GM19324 (cell line): ENCODE measurements around the gene EGFLAM.

Experiments used
- ATAC-seq: cut with Tn5 transposase; IDR thresholded peaks from one replicate; pipeline ENCODE4 v1.9.1; 2021; ENCODE audit warnings: mild to moderate bottlenecking, moderate library complexity; ENCODE audit not compliant: unreplicated experiment, low FRiP score

Gene EGFLAM

DNA sequence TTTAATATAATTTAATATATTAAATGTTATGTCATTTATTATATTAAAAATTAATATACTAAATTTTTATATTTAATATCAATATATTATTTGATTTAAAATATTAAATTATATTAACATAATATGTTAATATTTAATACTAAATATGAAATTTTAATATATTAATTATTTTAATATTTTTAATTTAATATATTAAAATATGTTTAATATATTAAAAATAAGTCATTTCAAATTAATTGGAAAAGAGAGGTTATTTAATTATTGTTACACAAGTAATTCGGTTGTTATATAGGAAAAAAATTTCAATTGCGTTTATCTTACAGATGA lies 183.9 kb downstream of the EGFLAM start:
- no peak for ATAC-seq

DNA sequence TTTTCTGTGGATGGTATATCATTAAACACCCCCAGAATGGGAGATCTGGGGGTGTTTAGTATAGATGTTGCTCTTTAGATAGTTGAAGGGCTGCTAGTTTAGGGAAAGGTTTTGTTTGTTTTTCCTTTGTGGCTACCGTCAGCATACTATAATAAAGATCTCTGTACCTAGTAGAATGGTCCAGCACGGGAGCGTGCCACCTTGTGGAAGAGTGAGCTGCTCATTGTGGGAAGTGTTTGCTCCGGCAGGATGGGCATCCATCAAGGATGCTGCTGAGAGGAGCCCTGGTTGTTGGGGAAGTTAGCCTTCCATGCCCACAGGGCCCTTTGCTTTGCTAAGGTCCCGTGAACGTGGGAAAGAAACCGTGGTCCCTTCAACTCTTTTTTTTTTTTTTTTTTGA lies 185.0 kb downstream of the EGFLAM start:
- ATAC-seq = no peak

DNA sequence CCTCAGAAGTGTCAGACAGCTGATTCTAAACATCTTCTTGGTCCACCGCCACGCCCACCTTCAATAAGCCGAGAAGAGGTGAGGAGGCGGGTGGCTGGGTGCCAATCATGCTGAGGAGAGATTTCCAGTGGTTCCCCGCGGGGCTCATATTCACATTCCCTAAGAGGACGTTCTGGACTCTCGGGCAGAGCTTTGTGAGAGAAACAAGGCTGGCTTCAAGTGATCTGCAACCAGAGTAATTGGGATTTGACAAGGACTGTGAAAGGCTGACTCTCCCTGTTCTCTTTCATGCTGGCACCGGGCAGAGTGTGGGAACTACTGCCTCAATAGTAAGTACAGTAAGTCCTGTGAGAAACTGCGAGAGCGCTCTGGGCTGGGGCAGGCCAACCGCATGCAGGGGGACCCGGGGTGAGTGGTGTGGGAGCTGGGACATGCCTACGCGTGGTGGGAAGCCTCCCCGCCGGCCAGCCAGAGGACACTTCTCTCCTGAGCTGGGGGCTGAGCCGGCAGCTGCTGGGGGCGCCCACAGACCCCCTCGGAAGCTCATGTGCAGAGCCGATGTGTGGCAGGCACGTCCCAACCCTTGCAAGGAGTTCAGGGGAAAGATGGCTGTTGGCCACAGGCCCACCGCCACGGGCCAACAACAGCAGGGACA lies 187.1 kb downstream of the EGFLAM start:
- no peak for ATAC-seq

DNA sequence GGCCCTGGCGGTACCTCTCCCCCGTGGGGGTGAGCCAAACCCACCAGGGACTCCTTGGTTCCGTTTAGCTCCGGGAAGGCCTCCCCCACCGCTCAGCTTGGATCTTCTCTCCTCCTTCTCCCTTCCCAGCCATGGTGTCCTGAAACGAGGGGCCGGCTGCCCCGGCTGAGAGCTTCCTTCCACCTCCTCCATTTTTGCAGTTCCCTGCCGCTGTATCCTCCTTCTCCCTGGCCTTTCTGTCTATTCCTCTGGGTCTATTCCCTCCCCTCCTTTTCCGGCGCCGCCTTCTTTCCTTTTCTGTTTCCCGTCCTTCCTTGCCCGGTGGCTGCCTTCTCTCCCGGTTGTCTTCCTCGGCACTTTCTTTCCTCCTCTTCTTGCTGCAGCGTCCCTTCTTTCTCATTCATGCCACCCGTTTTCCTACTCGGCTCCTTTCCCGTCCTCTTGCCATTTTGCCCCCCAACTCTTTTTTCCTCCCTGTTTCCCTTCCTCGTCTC lies 187.7 kb downstream of the EGFLAM start:
- no peak for ATAC-seq

DNA sequence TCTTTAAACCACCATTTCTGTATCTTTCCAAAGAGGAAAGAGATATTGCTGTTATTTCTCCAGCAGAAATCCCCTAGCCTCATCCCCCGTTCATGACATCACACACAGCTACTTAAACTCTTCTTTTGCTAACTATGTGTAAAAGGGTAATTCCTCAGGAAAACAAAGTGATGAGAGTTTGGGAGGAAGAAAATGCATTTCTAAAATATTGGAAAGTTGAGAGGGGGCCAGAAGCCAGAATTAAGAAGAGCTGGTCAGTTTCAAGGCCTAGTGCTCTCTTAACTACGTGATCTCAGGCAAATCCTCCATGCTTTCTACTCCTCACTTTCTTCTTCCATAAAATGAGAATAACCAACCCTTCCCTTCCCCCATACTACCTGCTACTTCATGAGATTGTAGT lies 188.7 kb downstream of the EGFLAM start:
- ATAC-seq = no peak

DNA sequence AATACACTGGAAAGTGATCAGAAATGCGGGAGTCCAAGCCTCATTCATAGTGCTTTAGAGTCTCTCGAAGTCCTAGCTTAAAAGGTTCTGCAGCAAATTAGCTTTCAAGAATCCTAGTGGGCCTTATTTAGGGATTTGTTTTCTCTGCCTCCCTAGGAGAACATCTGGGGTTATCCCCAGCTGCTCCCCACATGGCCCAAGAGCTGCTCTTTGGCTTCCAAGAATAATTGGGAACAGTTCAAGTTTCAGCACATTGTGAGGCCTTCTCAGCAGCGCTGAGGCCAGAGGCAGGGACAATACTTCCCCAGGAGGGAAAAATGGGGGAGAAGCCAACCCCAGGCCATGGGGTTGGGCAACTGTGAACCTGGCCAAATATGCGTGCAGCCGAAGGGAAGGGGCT lies 189.4 kb downstream of the EGFLAM start:
- no peak for ATAC-seq

DNA sequence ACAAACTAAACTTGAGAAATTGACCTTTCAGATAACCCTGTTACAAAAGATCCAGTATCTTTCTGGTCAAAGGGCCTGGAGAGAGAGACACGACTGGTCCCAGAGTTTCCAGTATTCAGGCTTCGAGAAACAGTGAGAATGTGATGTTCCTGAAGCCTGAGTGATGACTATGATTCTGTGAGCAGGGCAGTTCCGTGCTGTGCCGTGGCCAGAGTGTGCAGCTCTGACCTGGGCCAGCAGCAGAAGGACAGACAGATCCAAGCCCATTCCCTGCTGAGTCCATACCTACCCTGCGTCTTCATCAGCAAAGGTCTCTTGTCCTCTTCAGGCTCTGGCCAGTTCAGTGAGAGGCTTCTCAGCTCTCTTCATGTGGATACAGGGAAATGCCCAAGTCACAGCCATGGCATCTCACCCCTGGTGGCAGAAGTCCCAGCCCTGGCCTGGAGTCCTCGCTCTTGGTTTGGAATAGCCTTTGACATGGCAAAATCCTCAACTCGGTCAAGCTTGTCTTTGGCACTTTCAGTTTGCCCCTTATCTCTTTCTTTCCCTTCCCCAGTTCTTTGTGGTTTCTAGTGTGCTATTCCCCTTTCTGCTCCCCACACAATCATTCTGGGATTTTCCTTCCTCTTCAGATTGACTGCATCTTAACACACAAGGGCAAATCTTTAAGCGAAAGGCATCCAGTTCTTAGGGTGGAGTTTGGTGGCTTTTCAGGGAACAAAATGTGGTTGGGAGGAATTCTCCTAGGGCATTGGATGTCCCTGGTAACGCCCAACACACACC lies 190.4 kb downstream of the EGFLAM start:
- no peak for ATAC-seq

DNA sequence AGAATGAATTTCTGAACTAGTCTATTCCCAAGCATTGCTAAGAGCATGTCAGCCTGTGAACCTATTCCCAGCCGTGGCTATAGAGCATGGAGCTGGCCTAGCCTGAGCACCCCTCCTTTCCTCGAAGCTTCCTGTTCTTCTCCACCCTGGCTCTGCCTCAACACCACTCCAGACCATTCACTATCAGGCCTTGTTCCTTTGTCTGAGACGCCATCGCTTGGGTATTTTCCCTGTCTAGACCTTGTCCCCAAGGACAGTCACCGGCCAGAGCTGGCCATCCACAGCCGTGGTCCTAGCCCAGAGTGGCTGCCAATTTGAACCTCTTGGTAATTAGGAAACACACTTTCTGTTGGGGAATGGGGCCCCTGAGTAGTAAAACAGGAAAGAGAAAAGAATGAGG lies 192.3 kb downstream of the EGFLAM start:
- ATAC-seq = no peak

DNA sequence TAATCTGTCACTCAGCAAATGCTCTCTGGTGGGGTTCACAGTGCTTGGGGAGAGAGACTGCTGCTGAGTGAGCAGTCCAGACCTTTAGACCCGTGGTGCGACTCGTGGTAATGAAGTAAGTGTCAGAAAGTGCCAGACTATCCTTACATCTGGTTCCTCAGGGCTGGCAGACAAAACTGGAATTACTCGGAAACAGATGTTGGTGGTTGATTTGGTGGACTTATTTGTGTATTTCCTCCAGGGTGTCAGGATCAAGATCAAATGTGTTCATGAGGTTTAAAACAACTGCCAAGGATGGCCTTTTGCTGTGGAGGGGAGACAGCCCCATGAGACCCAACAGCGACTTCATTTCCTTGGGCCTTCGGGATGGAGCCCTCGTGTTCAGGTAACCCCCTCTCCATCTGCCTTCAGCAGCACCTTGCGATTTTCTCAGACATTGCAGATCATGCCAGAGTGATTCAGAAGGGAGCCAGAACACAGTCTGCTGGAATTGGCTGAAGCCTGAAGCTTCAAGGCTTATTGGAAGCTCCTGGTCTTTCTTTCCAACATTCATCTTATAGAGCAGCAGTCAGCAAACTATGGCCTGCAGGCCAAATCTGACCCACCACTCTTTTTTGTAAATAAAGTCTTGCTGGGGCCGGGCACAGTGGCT lies 192.8 kb downstream of the EGFLAM start:
- ATAC-seq = no peak

DNA sequence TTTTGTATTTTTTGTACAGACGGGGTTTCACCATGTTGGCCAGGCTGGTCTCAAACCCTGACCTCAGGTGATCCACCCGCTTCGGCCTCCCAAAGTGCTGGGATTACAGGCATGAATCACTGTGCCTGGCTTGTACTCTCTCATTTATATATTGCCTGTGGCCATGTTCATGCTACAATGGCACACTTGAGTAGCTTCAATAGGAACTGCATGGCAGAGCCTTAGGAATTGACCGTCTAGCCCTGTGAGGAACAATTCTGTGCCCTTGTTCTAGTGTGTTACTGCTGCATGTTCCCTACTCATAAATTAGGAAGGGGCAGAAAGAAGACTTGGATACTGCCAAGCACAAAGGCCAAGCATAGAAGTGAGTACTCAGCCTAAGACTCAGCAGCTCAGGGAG lies 193.8 kb downstream of the EGFLAM start:
- ATAC-seq = no peak

DNA sequence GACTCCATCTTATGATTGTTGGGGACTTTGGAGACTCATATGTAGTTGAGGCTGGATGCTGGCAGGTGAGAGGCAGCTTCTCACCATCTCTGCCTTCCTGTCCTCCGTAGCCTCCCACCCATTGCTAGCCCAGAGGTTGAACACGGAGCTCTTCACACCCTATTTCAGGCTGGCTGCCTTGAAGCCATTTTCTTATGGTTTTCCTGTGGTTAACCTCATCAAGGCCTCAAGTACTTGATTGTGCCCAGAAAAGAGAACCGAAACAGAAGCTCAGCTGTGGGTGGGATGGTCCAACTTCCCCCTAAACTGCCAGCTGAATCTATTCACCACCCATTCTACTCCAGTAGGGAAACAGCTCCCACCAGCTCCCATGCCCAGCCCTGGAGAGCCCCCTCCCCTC lies 195.1 kb downstream of the EGFLAM start:
- ATAC-seq = peak; percentile 98

DNA sequence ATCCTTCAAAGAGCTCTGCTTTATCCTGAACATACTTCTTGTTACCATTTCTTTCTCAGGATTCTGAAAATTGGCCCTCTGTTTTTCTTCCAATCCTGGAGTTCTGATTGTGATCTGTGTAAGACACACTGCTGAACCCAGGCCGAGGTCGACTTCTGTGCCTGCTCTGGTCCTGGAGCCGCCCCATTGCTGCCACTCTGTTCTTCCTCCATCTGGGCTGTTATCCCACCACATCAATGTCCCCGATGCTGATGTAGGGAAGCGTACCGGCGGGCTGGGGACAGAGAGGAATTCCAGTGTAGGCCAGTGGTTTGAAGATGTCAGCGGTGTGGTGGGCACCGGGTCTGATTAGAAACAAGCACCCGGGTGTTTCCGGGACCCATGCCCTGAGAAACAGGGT lies 195.6 kb downstream of the EGFLAM start:
- ATAC-seq = peak; percentile 6

DNA sequence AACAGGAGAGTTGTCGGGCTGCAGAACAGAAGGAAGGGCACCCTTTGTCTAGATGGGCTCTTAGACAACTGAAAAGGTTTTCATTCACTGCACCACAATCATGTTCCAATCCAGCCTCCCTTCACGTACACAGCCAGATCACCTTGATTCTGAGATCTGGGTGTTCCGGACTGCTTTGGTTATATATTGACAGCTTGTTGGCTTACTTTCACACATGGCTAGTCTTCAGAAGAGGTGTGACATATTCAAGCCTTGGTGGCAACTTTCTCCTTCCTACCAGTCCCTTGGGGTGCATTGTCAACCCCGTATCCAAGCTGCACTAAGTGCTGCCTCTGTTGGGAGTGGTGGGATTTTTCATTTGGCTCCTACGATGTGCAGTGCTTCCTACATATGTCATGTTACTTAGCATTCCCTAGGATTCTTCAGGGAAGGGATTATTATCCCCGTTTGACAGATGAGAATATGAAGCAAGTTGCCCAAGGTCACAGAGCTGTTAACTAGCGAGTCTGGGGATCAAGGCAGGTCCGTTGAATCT lies 197.5 kb downstream of the EGFLAM start:
- peak; percentile 51 for ATAC-seq

DNA sequence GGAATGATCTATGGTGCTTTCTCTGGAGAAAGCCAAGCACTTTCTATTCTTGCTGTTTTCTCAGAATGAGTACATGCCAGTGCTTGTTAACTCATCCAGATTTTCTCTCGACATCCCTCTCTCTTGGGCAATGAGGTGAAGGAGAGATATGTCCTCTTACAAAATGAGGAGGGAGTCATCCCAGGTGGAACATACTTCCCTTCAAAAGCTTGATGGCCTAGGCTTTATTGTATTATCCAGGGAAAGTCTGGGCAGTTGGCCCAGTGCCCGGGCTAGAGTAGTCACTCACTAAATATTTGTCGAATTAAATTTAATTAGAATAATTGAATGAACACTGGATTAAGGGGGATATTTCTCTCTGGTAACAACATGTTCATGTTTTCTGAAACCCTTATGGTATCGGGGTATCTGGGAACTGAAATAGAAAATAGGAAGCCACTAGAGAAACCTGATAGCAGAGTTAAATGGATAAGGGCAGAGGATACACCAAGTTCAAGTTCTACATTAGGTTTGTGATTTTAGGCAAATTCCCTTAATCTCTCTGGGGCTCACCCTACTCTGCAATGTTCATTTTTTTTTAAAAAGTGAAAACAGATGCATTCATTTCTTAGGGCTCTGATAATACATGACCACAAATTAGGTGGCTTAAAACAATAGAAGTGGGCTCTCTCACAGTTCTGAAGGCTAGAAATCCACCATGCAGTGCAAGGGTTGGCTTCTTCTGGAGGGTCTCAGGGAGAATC lies 198.5 kb downstream of the EGFLAM start:
- no peak for ATAC-seq

DNA sequence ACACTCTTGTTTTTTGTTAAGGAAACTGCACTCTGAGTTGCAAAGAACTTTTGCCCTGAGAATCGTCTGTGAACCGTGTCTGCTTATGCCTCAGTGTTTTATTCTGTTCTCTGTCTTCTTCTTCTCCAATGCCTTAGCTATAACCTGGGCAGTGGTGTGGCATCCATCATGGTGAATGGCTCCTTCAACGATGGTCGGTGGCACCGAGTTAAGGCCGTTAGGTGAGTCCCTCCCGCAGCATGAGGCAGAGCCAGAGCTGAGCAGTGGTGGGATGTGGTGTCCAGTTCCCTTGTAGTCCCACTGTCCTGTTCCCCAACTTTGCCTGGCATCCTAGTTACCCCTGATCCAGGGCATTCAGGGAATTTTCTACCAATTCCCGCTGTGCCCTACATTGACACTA lies 199.8 kb downstream of the EGFLAM start:
- ATAC-seq = no peak

DNA sequence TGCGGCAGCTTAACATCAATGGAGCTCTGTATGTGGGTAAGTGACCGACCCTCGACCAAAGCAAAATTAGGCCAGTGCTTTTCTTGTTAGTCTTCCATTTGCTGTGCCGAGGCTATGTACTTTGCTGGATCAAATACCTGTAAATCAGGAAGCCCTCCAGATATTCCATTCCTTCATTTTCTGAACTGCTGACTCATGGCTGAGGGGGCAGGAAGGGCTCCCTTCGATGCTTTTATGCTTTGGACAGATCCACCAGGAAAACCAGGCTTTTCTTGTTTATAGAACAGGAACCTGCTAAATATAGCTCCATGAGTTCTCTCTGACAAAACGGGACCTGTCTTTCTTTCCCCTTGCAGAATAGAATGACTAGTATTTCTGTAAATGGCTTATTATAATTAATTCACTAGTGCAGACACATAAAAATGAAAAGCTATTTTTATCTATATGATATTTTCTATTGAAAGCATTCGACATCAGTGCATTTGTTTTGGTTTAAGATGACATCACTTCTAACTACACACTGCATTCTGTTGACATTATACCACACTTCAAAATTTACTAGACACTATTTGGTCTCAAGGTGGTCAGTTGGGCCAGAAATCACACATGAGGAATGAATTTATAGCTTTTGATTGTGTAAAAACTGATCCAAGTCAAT lies 204.7 kb downstream of the EGFLAM start:
- ATAC-seq = no peak

DNA sequence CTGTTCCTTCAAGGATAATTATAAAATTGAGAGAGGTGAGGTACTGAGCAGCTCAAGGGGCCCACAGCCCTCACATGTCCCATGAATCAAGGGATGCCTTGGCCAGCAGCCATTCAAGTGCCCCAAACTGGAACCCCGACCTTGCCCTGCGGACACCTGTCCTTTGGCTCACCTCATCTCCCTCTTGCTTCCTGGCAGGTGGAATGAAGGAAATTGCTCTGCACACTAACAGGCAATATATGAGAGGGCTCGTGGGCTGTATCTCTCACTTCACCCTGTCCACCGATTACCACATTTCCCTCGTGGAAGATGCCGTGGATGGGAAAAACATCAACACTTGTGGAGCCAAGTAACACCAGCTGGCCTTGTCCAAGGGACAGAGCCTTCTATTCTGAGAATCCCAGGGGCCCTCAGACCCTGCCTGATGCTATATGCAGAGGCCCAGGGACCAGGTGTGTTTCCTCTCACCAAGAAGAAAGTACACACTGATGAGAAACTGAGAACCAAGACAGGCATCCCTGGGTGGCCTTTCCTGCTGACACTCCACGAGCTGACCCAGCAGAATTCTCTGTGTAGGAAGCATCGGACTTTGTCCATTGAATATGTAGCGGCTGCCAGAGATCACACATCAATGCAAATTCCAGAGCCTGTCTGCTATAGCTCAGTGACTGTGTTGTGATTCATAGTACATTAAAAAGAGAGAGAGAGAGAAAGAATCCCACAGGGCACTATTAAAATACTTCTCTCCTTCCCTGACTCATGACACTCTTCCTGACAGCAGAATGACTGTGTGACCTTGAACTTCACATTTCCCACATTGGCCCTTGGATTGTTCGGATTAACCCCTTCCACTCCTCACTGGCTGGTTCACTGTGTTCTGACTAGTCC lies 205.5 kb downstream of the EGFLAM start:
- ATAC-seq = no peak

DNA sequence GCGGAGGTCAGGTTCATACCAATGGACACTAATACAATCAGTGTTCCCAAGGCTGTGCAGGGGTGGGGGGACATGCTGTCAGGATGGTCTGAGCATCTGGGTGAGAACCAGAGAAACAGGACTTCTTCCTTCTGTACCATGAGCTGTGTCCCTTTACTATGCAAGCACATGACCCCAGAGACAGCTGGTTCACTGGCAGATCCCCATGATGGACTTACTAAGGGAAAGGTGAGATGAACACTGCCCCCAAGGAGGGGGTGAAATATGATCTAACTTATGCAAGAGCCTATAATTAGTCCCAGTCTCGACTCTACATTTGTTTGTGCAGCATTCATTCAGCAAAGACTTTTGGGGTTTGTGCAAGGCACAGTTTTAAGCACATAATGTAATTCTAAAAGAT lies 206.7 kb downstream of the EGFLAM start:
- no peak for ATAC-seq

DNA sequence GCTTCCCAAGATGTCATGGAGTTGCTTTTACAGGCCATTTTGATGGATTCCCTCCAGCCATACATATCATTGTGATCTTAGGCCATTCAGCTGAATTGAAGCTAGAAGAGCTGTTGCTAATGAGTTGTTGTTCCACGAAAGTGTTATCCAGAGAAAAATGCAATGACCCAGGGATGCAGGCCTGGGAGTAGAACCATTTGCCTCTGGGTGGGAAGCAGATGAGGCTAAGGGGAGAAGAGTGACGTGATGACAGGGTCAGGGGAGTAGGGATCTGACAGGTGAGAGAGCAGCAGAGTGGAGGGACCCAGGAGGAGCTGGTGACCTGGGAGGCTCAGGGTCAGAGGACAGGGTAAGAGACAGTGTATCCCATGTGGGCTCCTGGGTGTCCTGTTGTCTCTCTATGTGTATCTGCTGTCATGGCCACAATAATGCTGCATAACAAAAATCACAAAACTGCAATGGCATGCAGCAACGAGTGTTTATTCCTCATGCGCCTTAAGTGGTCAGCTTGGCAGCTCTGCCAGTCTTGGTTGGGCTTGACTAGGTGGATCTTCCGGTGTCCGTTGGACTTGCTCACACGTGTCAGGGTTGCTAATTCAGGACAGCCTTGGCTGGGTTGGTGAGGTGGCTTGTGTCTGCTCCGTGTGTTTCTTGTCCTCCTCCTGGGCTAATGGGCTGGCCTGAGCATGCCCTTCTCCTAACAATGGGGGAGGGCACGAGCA lies 207.5 kb downstream of the EGFLAM start:
- no peak for ATAC-seq
